HL-60 (cell line): Measurements from ENCODE around the gene PSMB11.

Source experiments
- DNase-seq, 2 experiments: peaks; one replicate each; pipeline ENCODE4 v3.0.0-alpha.2; 2010 to 2020; ENCODE audit warnings: low read depth in 1 of 2, low spot score in 1 of 2
- H3K27ac ChIP-seq: fragments of 250-450 bp; sonication (Bioruptor Pico); replicated peaks from 2 replicates; pipeline ENCODE4 v1.5.1; 2020; ENCODE audit warnings: mild to moderate bottlenecking, moderate library complexity
- H3K27me3 ChIP-seq: fragments of 250-450 bp; sonication (Bioruptor Pico); 2 replicates; pipeline ENCODE4 v1.5.1; 2021; ENCODE audit warnings: mild to moderate bottlenecking, moderate library complexity; ENCODE audit not compliant: insufficient read depth, poor library complexity, severe bottlenecking
- H3K4me3 ChIP-seq: replicated peaks from 2 replicates; pipeline ENCODE4 v1.5.1; 2011; ENCODE audit warnings: mild to moderate bottlenecking, control low read depth, low read length; ENCODE audit not compliant: insufficient read depth
- CTCF ChIP-seq: IDR thresholded peaks from one replicate; pipeline ENCODE4 v1.5.1; 2011; ENCODE audit warnings: low read length, control low read depth, inconsistent platforms; ENCODE audit not compliant: insufficient read depth
- GABPA ChIP-seq: IDR thresholded peaks from 2 replicates; pipeline ENCODE4 v1.6.1; 2012; ENCODE audit warnings: low read depth
- POLR2AphosphoS5 ChIP-seq: IDR thresholded peaks from 2 replicates; pipeline ENCODE4 v1.6.1; 2012; ENCODE audit warnings: low read depth
- REST ChIP-seq: IDR thresholded peaks from 2 replicates; pipeline ENCODE4 v1.6.1; 2012; ENCODE audit warnings: low read depth; ENCODE audit not compliant: insufficient replicate concordance
- SPI1 ChIP-seq: IDR thresholded peaks from 2 replicates; pipeline ENCODE4 v1.6.1; 2012; ENCODE audit warnings: low read depth, mild to moderate bottlenecking, borderline replicate concordance

Gene PSMB11

DNA sequence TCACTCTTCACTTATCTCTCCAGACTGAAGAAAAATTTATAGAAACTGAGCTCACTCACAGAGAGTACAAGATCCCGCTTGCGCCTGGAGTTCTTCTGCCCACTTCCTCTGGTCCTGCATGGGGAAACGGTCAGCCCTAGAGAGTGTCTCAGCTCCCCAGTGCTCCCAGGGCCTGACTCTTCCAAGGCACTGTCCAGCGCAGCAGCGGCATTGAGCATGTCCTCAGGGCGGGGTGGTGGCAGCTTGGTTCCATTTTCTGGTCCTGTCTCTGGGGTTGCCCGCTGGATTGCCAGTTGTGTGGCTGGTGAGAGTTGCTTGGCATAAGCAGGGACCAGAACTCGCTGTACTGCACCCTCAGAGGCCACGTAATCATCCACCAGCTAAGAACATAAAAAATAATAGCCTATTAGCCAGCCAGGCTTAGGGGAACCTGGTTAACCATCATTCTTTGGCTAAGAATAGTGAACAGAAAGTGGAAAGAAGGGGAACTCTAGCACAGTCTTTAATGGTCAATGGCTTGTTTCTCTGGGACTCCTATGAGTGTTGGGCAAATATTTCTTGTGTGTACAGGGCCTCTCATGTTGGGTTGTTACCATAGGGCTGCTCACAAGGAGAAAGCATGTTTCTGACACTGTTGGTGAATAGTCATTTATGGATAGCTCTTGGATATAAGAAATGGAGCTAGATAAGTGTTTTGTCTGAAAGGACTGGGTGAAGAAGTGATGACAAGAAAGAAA, 46.0 kb upstream of the PSMB11 start:
- TF ChIP-seq GABPA (no peak), CTCF (no peak)
- DNase-seq: no peak
- no peaks in the 10 kb centered on the region for H3K27me3 ChIP-seq
- H3K4me3 ChIP-seq: no peak overlapping the region
- no peak overlapping the region for H3K27ac ChIP-seq

DNA sequence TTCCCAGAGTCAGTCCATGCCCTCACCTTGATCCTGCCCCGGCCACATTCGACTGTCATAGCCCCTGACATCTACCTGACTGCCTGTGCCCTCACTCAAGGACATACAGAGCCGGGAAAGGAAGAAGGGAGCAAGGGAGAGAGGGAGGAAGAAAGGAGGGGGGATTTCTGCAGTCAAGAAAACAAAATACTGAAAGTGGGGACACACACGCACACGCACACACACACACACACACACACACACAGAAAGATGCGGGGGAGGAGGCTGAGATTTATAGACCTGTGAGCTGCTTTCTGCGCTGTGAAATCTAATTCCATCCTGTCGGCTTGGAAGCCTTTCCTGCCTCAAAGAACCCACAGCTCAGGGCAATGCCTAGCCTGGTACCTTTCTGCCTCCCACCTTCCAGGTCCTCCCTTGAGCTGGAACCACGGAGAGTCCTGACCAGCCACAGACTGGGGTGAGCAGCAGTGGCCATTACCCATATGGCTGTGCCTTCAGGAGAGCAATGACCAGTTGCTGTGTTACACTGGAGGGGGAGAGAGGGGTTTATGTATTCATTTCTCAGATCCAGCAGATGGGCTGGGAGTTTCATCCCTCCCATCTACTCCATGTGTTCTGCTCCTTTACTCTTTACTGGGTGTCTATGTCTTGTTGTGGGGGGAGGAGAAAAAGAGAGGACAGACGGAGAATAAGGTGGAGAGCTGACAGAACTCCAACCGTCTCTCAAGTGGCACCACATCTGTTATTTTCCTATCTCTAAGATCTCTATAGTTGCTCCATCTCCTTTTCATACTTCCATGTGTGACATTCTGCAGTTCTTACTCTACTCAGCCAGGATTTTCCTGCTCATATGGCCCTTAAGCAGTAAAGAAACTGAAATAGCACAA, 45.0 kb upstream of the PSMB11 start:
- Histone ChIP-seq H3K27me3 (no peaks in the 10 kb centered on the region), H3K4me3 (no peak overlapping the region), H3K27ac (no peak overlapping the region)
- no peak for TF ChIP-seq GABPA
- no peak for TF ChIP-seq POLR2AphosphoS5
- TF ChIP-seq REST: no peak
- TF ChIP-seq CTCF: no peak
- no peak for TF ChIP-seq SPI1
- DNase-seq: no peak

GRCh38 chr14:22997676-22998323, 44.2 kb upstream of the PSMB11 start:
- TF ChIP-seq GABPA: no peak
- no peak for TF ChIP-seq POLR2AphosphoS5
- TF ChIP-seq REST: no peak
- TF ChIP-seq CTCF: no peak
- no peak for TF ChIP-seq SPI1
- no peak overlapping the region for H3K4me3 ChIP-seq
- no peak overlapping the region for H3K27ac ChIP-seq
- DNase-seq: no peak
- no peaks in the 10 kb centered on the region for H3K27me3 ChIP-seq
